Psoas muscle (tissue), 8 donors: ENCODE measurements around the gene CHD2. TPM values are rescaled to one million over a fixed set of nuclear protein-coding genes. Genes with fewer than 3 reads are reported as not detected.

Source experiments
- ATAC-seq, 4 donors: fragments of 200-7000 bp; cut with Tn5 transposase; one replicate each; pipeline ENCODE4 v1.9.1; 2020; ENCODE audit warnings: moderate library complexity in 3 of 4, mild to moderate bottlenecking in 2 of 4
- DNase-seq, 2 donors: peaks; one replicate each; pipeline ENCODE4 v3.0.0-alpha.2; 2020
- H3K27ac ChIP-seq: fragments of 200-600 bp; one replicate; pipeline ENCODE4 v1.8.0; 2022
- H3K27me3 ChIP-seq, 3 donors: fragments of 200-600 bp in 1 of 3; one replicate each; pipeline versions ENCODE4 v1.6.1 to v1.8.0; 2013 to 2022; ENCODE audit warnings: low read length in 2 of 3, mild to moderate bottlenecking in 2 of 3, moderate library complexity in 1 of 3; ENCODE audit not compliant: insufficient read depth in 3 of 3
- H3K36me3 ChIP-seq, 2 donors: fragments of 200-600 bp in 1 of 2; one replicate each; pipeline versions ENCODE4 v1.6.1 to v1.8.0; 2013 to 2022; ENCODE audit warnings: low read depth in 1 of 2, mild to moderate bottlenecking in 1 of 2, moderate library complexity in 1 of 2; ENCODE audit not compliant: insufficient read depth in 1 of 2
- H3K4me1 ChIP-seq: fragments of 200-600 bp; one replicate; pipeline ENCODE4 v1.8.0; 2022
- H3K4me3 ChIP-seq: fragments of 200-600 bp; one replicate; pipeline ENCODE4 v1.8.0; 2022; ENCODE audit warnings: mild to moderate bottlenecking
- H3K9me3 ChIP-seq: fragments of 200-600 bp; one replicate; pipeline ENCODE4 v1.8.0; 2022
- CTCF ChIP-seq: fragments of 200-600 bp; IDR thresholded peaks from one replicate; pipeline ENCODE4 v1.8.0; 2022; ENCODE audit warnings: antibody characterized with exemption
- WGBS, 3 donors: extraction: QIAGEN DNeasy Blood & Tissue Kit; methylation state at CpG; one replicate each; pipeline versions ENCODE4 v1.1.6 to v1.1.7; 2013; 5-methylcytosine and 5-hydroxymethylcytosine counted together
- intact Hi-C, 2 donors: fragments of 100-400 bp; cut with DNase I; formaldehyde crosslinking; loops; one replicate each; pipeline versions ENCODE4 v1.11.0 to v1.14.2; 2022
- polyA plus RNA-seq, 3 donors: library from polyadenylated mRNA; stranded (reverse); fragments of 200-250 nt; gene quantifications; one replicate each; pipeline ENCODE4 v1.2.3, GENCODE V29; 2013
- total RNA-seq, 4 donors: library from RNA; stranded (reverse); fragmentation: NEBNext Ultra II Directional in 2 of 4; extraction: Animal tissue kit (Norgen Biotek cat#: 25700) in 2 of 4; gene quantifications; one replicate each; pipeline versions ENCODE4 v1.2.1 to v1.2.4, GENCODE V29; 2021 to 2023
- donor health status: healthy with polysubstance abuse.
- donor health status: DM: no; HTN: no; CAD: no; lungs with moderate emphysema.
- donor health status: Bipolar disorder and iron deficiency.
- donor health status: healthy.
- donor health status: DM: yes; HTN: yes; CAD: no.
- donor health status: DM: no; HTN: no; CAD: no.
- donor health status: DM: no; HTN: no; CAD: no.
- donor health status: DM: yes; HTN: yes; CAD: no.

Gene CHD2
- total and polyA plus RNA-seq, 7 donors, result 11.1 to 53.0 (median 40.9) TPM

GRCh38 chr15:93045191-93045785 is 145.2 kb downstream of the CHD2 start:
- intact Hi-C loops, result no loop called here
- H3K27ac ChIP-seq, result no peak overlapping the region
- H3K4me1 ChIP-seq, result no peaks in the 10 kb centered on the region

GRCh38 chr15:93046120-93046519 is 146.0 kb downstream of the CHD2 start:
- intact Hi-C loops, result no loop called here
- TF ChIP-seq CTCF, result no peak
- ATAC-seq (no peak), DNase-seq (peak in 1 of 2 donors; percentile 0)
- no peaks in the 10 kb centered on the region for H3K4me1 ChIP-seq
- H3K36me3 ChIP-seq, result peaks cover 0 to 73% of the 10 kb centered on the region in 2 donors
- no peak overlapping the region for H3K4me3 ChIP-seq
- 93 to 96% (median 96%) methylated on average over 4 of the region's 4 CpGs for WGBS, 3 donors
- H3K27ac ChIP-seq, result no peak overlapping the region
- no peaks in the 10 kb centered on the region for H3K27me3 ChIP-seq
- H3K9me3 ChIP-seq, result peaks cover 5% of the 10 kb centered on the region

More at GRCh38 chr15:93045191-93045785, 145.2 kb downstream of the CHD2 start:
- Histone ChIP-seq H3K4me3 (no peak overlapping the region), H3K36me3 (peaks cover 0 to 66% of the 10 kb centered on the region in 2 donors), H3K27me3 (no peaks in the 10 kb centered on the region), H3K9me3 (peaks cover 5% of the 10 kb centered on the region)
- no peak for ATAC-seq
- TF ChIP-seq CTCF, result no peak
- peak; percentile 7 to 44 for DNase-seq
- 86 to 91% (median 90%) methylated on average over 27 of the region's 27 CpGs for WGBS, 3 donors

GRCh38 chr15:93046721-93047120 is 146.6 kb downstream of the CHD2 start:
- no peak for TF ChIP-seq CTCF
- Histone ChIP-seq H3K27ac (no peak overlapping the region), H3K4me3 (no peak overlapping the region), H3K4me1 (no peaks in the 10 kb centered on the region), H3K27me3 (no peaks in the 10 kb centered on the region), H3K36me3 (peaks cover 0 to 79% of the 10 kb centered on the region in 2 donors), H3K9me3 (peaks cover 5% of the 10 kb centered on the region)
- 64 to 67% (median 66%) methylated on average over 6 to 7 of the region's 7 CpGs for WGBS, 3 donors
- intact Hi-C loops, result no loop called here
- no peak for ATAC-seq
- peak in 1 of 2 donors; percentile 43 for DNase-seq

GRCh38 chr15:93047621-93048425 is 147.7 kb downstream of the CHD2 start:
- H3K36me3 ChIP-seq, result peaks cover 0 to 89% of the 10 kb centered on the region in 2 donors
- H3K4me3 ChIP-seq, result no peak overlapping the region
- DNase-seq (no peak), ATAC-seq (no peak)
- peaks cover 5% of the 10 kb centered on the region for H3K9me3 ChIP-seq
- intact Hi-C loops, result no loop called here
- 76 to 81% (median 81%) methylated on average over 18 of the region's 18 CpGs for WGBS, 3 donors
- H3K27ac ChIP-seq, result peak overlapping the region; percentile 16
- no peaks in the 10 kb centered on the region for H3K27me3 ChIP-seq
- no peak for TF ChIP-seq CTCF
- no peaks in the 10 kb centered on the region for H3K4me1 ChIP-seq
